HG02798 (cell line): ENCODE data around the gene SPATS2L.
A peak's percentile ranks its signal among the peaks of the same experiment; 100 is the strongest.

Experiments used
- ATAC-seq: cut with Tn5 transposase; IDR thresholded peaks from one replicate; pipeline ENCODE4 v1.9.1; 2021; ENCODE audit warnings: mild to moderate bottlenecking; ENCODE audit not compliant: unreplicated experiment, poor library complexity

Gene SPATS2L

GRCh38 chr2:200484934-200485333 lies 178.4 kb downstream of the SPATS2L start:
- no peak for ATAC-seq

GRCh38 chr2:200486529-200486928 lies 180.0 kb downstream of the SPATS2L start:
- ATAC-seq = no peak

GRCh38 chr2:200488169-200488568 lies 181.7 kb downstream of the SPATS2L start:
- ATAC-seq = no peak

GRCh38 chr2:200490001-200490400 lies 183.5 kb downstream of the SPATS2L start:
- no peak for ATAC-seq

- no peak for ATAC-seq
Measured at GRCh38 chr2:200492656-200493055, 186.2 kb downstream of the SPATS2L start.

- no peak for ATAC-seq
Measured at GRCh38 chr2:200494048-200494447, 187.6 kb downstream of the SPATS2L start.

- ATAC-seq = no peak
Measured at GRCh38 chr2:200496696-200497095, 190.2 kb downstream of the SPATS2L start.

- no peak for ATAC-seq
Measured at GRCh38 chr2:200498402-200499162, 192.1 kb downstream of the SPATS2L start.

GRCh38 chr2:200502196-200502595 lies 195.7 kb downstream of the SPATS2L start:
- no peak for ATAC-seq

GRCh38 chr2:200506679-200507078 lies 200.2 kb downstream of the SPATS2L start:
- ATAC-seq = no peak

- no peak for ATAC-seq
Measured at GRCh38 chr2:200507179-200507578, 200.7 kb downstream of the SPATS2L start.

- ATAC-seq = peak; percentile 0
Measured at GRCh38 chr2:200509235-200509611, 202.7 kb downstream of the SPATS2L start.

GRCh38 chr2:200509612-200510433 lies 203.3 kb downstream of the SPATS2L start, which contains the start of gene KCTD18:
TSS of gene KCTD18 (minus strand) at chr2:200510068. CDS start at chr2:200507016, 3,052 bp downstream.
- peak; percentile 99 for ATAC-seq

- ATAC-seq = no peak
Measured at GRCh38 chr2:200515155-200515554, 208.7 kb downstream of the SPATS2L start.

GRCh38 chr2:200523158-200523557 lies 216.7 kb downstream of the SPATS2L start:
- no peak for ATAC-seq

- ATAC-seq = no peak
Measured at GRCh38 chr2:200523604-200524003, 217.1 kb downstream of the SPATS2L start.

- no peak for ATAC-seq
Measured at GRCh38 chr2:200525066-200525465, 218.6 kb downstream of the SPATS2L start.

GRCh38 chr2:200525551-200525881 lies 219.0 kb downstream of the SPATS2L start:
- ATAC-seq = no peak

GRCh38 chr2:200525882-200526651 lies 219.6 kb downstream of the SPATS2L start, which contains the start of gene SGO2:
TSS of gene SGO2 (plus strand) at chr2:200526207. CDS start at chr2:200532976, 6,769 bp downstream.
- peak; percentile 100 for ATAC-seq

GRCh38 chr2:200528228-200528627 lies 221.7 kb downstream of the SPATS2L start:
- ATAC-seq = no peak
